Neuronal stem cell (in vitro differentiated cells): ENCODE data around the gene CACNA1I.
A peak's percentile ranks its signal among the peaks of the same experiment; 100 is the strongest.

Source experiments
- DNase-seq: peaks from one replicate; pipeline ENCODE4 v3.0.0-alpha.2; 2013; ENCODE audit warnings: low spot score
- H2AFZ ChIP-seq: one replicate; pipeline ENCODE4 v1.6.1; 2013; ENCODE audit warnings: mild to moderate bottlenecking, low read length, inconsistent platforms
- H2AK5ac ChIP-seq: 2 replicates; pipeline ENCODE4 v1.6.1; 2013; ENCODE audit warnings: low read depth, mild to moderate bottlenecking, inconsistent platforms, low read length, moderate library complexity, mixed read lengths
- H2BK120ac ChIP-seq: 2 replicates; pipeline ENCODE4 v1.6.1; 2013; ENCODE audit warnings: low read depth, mild to moderate bottlenecking, inconsistent platforms, low read length, moderate library complexity, mixed read lengths
- H2BK12ac ChIP-seq: one replicate; pipeline ENCODE4 v1.6.1; 2013; ENCODE audit warnings: low read length, inconsistent platforms
- H2BK15ac ChIP-seq: 2 replicates; pipeline ENCODE4 v1.6.1; 2013; ENCODE audit warnings: mild to moderate bottlenecking, low read length, inconsistent platforms, mixed read lengths
- H2BK5ac ChIP-seq: one replicate; pipeline ENCODE4 v1.6.1; 2013; ENCODE audit warnings: inconsistent platforms, mild to moderate bottlenecking, low read length, moderate library complexity
- H3K14ac ChIP-seq: one replicate; pipeline ENCODE4 v1.6.1; 2013; ENCODE audit warnings: low read length, inconsistent platforms
- H3K18ac ChIP-seq: 2 replicates; pipeline ENCODE4 v1.6.1; 2013; ENCODE audit warnings: low read length, inconsistent platforms
- H3K23ac ChIP-seq: 2 replicates; pipeline ENCODE4 v1.6.1; 2013; ENCODE audit warnings: low read depth, mild to moderate bottlenecking, mixed read lengths, low read length, inconsistent platforms; ENCODE audit not compliant: poor library complexity
- H3K27ac ChIP-seq: replicated peaks from 3 replicates; pipeline ENCODE4 v1.5.1; 2013; ENCODE audit warnings: low read length, inconsistent platforms
- H3K27me3 ChIP-seq, 3 experiments: 2 replicates each; pipeline ENCODE4 v1.6.1; 2013; ENCODE audit warnings: low read length in 3 of 3, mild to moderate bottlenecking in 2 of 3, inconsistent platforms in 1 of 3, low read depth in 1 of 3, mixed read lengths in 1 of 3, moderate library complexity in 1 of 3; ENCODE audit not compliant: control insufficient read depth in 3 of 3, insufficient read depth in 3 of 3
- H3K36me3 ChIP-seq, 2 donors: replicated peaks in 1 of 2; 2 replicates each; pipeline ENCODE4 v1.6.1; 2013; ENCODE audit warnings: low read length in 2 of 2; ENCODE audit not compliant: control insufficient read depth in 2 of 2, insufficient read depth in 2 of 2
- H3K4ac ChIP-seq: 2 replicates; pipeline ENCODE4 v1.6.1; 2013; ENCODE audit warnings: inconsistent platforms, mild to moderate bottlenecking, low read length, moderate library complexity
- H3K4me1 ChIP-seq, 2 donors: 1 replicate in 1 of 2; 2 replicates in 1 of 2; pipeline ENCODE4 v1.6.1; 2013; ENCODE audit warnings: low read length in 2 of 2, low read depth in 1 of 2; ENCODE audit not compliant: control insufficient read depth in 2 of 2, insufficient read depth in 1 of 2
- H3K4me2 ChIP-seq: one replicate; pipeline ENCODE4 v1.6.1; 2013; ENCODE audit warnings: mild to moderate bottlenecking, low read length, inconsistent platforms; ENCODE audit not compliant: insufficient read depth, poor library complexity, severe bottlenecking
- H3K4me3 ChIP-seq, 2 donors: 2 replicates each; pipeline ENCODE4 v1.5.1; 2013; ENCODE audit warnings: low read length in 2 of 2, mild to moderate bottlenecking in 2 of 2, inconsistent platforms in 1 of 2, moderate library complexity in 1 of 2
- H3K79me1 ChIP-seq: one replicate; pipeline ENCODE4 v1.6.1; 2013; ENCODE audit warnings: low read depth, mild to moderate bottlenecking, inconsistent platforms, low read length, moderate library complexity
- H3K9ac ChIP-seq: one replicate; pipeline ENCODE4 v1.6.1; 2013; ENCODE audit warnings: mild to moderate bottlenecking, low read depth, low read length, inconsistent platforms; ENCODE audit not compliant: poor library complexity
- H3K9me3 ChIP-seq, 2 donors: replicated peaks in 1 of 2; 2 replicates each; pipeline versions ENCODE3 to v1.6.1; 2013; ENCODE audit warnings: low read length in 2 of 2, mild to moderate bottlenecking in 2 of 2, inconsistent platforms in 1 of 2, low read depth in 1 of 2, mixed read lengths in 1 of 2, moderate library complexity in 1 of 2; ENCODE audit not compliant: control insufficient read depth in 2 of 2, insufficient read depth in 1 of 2
- H4K8ac ChIP-seq: one replicate; pipeline ENCODE4 v1.6.1; 2013; ENCODE audit warnings: low read depth, mild to moderate bottlenecking, inconsistent platforms, low read length, moderate library complexity
- H4K91ac ChIP-seq: one replicate; pipeline ENCODE4 v1.6.1; 2013; ENCODE audit warnings: low read length, low read depth, mild to moderate bottlenecking, inconsistent platforms; ENCODE audit not compliant: poor library complexity
- WGBS, 2 donors: extraction: QIAGEN DNeasy Blood & Tissue Kit; methylation state at CpG; one replicate each; pipeline ENCODE4 v1.1.7; 2013; ENCODE audit warnings: missing lambda C conversion rate in 2 of 2, mixed read lengths in 1 of 2; ENCODE audit not compliant: insufficient read length in 2 of 2, insufficient replicate concordance in 1 of 2; ENCODE audit errors: extremely low coverage in 2 of 2; 5-methylcytosine and 5-hydroxymethylcytosine counted together

CACNA1I gene

DNA sequence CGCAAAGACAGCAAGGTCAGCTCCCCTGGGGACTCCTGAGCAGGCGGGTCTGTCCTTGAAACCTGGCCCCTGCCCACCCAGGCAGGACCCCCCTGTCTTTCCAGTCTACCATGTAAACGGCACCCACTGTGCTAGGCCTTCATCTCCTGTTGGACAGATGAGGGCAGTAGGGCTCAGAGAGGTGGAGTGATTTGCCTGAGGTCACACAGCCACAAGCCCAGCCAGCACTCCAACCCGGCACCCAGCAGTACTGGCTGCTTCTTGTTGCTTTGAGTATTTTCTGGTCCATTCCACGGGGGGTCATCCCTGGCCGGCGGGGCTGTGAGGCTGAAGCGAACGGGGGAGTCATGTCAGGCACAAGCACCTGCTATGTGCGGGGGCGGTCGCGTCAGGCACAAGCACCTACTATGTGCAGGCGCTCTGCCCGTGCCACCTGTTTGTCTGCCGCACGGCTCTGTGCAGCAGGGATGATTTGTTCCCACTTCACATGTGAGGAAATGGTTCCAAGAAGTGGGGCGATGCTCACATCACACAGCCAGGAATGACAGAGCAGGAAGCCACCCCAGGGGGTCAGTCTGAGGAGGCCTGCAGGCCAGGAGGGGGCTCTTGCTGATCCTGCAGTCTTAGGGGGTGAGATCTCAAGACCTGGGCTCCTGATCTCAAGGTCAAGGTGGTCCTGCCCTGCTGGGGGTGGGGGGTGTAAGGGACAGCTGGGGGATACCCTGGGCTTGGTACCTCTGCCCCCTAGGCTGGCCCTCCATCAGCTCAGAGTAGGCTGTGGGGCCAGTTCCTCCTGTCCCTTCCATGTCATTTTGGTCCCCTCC lies 110.7 kb downstream of the CACNA1I start:
- H2BK12ac ChIP-seq: no peak overlapping the region

DNA sequence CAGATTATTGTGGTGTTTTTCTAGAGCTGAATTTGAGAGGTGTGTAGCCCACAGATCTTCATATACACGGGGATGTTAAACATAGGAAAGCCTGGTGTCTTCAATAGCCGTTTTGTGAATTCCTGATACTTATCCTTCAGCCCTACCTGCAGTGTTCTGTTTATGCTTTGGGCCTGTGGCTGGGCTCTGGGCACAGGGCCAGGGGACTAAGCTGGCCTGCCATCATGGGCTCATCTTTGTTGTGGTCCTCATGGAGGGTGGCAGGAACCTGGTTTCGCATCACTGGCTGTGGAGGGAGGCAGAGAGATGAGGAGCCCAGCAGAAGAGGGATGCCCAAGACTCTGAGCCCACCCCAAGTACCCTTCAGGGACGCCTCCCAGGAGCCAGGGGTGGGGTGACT lies 112.4 kb downstream of the CACNA1I start:
- WGBS, 2 donors: no CpG with 5 or more reads among the region's 4 CpGs
- H2BK5ac ChIP-seq: no peak overlapping the region
- H3K79me1 ChIP-seq: no peaks in the 10 kb centered on the region
- peaks cover 0 to 1% of the 10 kb centered on the region in 2 donors for H3K4me1 ChIP-seq
- H2BK120ac ChIP-seq: no peak overlapping the region
- H3K27me3 ChIP-seq: no peaks in the 10 kb centered on the region
- no peak overlapping the region for H2AFZ ChIP-seq
- DNase-seq: no peak
- H3K4me2 ChIP-seq: no peak overlapping the region
- H4K91ac ChIP-seq: no peak overlapping the region
- no peak overlapping the region for H3K14ac ChIP-seq
- no peaks in the 10 kb centered on the region for H3K9me3 ChIP-seq
- H2BK15ac ChIP-seq: no peak overlapping the region
- no peak overlapping the region for H3K4ac ChIP-seq
- no peak overlapping the region for H3K23ac ChIP-seq
- peak overlapping the region in 1 of 2 donors; percentile 49 for H3K4me3 ChIP-seq
- H4K8ac ChIP-seq: no peak overlapping the region
- H3K18ac ChIP-seq: no peak overlapping the region
- no peak overlapping the region for H3K27ac ChIP-seq
- no peak overlapping the region for H2AK5ac ChIP-seq
- no peak overlapping the region for H2BK12ac ChIP-seq
- no peak overlapping the region for H3K9ac ChIP-seq
- H3K36me3 ChIP-seq: no peaks in the 10 kb centered on the region

More for the DNA sequence above, 110.7 kb downstream of the CACNA1I start:
- Histone ChIP-seq H4K8ac (no peak overlapping the region), H3K4me2 (no peak overlapping the region), H3K23ac (peak overlapping the region; percentile 70), H3K4me3 (no peak overlapping the region), H3K4me1 (peaks cover 0 to 1% of the 10 kb centered on the region in 2 donors), H2BK5ac (peak overlapping the region; percentile 68), H4K91ac (no peak overlapping the region), H2BK120ac (no peak overlapping the region), H3K36me3 (no peaks in the 10 kb centered on the region), H2BK15ac (no peak overlapping the region), H3K27ac (no peak overlapping the region), H3K18ac (peak overlapping the region; percentile 67), H3K9me3 (no peaks in the 10 kb centered on the region), H3K4ac (no peak overlapping the region), H2AK5ac (peak overlapping the region; percentile 86), H3K79me1 (no peaks in the 10 kb centered on the region), H3K27me3 (peaks cover 0 to 7% (median 0%) of the 10 kb centered on the region in 3 experiments), H3K9ac (no peak overlapping the region), H2AFZ (no peak overlapping the region), H3K14ac (no peak overlapping the region)
- DNase-seq: no peak
- no CpG with 5 or more reads among the region's 18 CpGs for WGBS, 2 donors

DNA sequence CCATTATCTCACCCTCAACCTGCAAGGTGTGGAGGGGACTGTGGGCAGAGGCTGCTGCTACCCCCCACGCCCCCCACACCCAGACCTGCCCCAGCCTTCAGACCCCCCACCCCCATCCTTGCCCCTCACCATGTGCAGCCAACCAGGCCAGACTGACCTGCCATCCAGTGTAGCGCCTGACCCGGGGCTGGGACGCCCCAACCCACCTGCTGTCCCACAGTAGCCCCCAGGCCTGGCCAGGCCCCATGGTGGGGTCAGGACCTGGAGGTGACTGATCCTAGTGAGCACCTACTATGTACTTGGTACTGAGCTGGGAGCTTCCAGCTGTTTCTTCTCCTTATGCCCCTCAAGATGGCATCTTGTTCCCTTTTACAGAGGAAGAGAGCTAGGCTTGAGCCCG lies 113.1 kb downstream of the CACNA1I start:
- Histone ChIP-seq H3K18ac (no peak overlapping the region), H3K79me1 (no peaks in the 10 kb centered on the region), H2AK5ac (peak overlapping the region; percentile 84), H3K4ac (no peak overlapping the region), H3K9me3 (no peaks in the 10 kb centered on the region), H2BK12ac (peak overlapping the region; percentile 84), H3K14ac (no peak overlapping the region), H2BK15ac (no peak overlapping the region), H2AFZ (no peak overlapping the region), H2BK5ac (no peak overlapping the region), H3K27ac (no peak overlapping the region), H3K9ac (no peak overlapping the region), H4K91ac (no peak overlapping the region), H3K23ac (no peak overlapping the region), H3K4me1 (peaks cover 0 to 1% of the 10 kb centered on the region in 2 donors), H2BK120ac (no peak overlapping the region), H3K36me3 (no peaks in the 10 kb centered on the region), H3K27me3 (peaks cover 0 to 2% (median 0%) of the 10 kb centered on the region in 3 experiments), H4K8ac (no peak overlapping the region), H3K4me2 (no peak overlapping the region), H3K4me3 (no peak overlapping the region)
- no CpG with 5 or more reads among the region's 5 CpGs for WGBS, 2 donors
- no peak for DNase-seq

DNA sequence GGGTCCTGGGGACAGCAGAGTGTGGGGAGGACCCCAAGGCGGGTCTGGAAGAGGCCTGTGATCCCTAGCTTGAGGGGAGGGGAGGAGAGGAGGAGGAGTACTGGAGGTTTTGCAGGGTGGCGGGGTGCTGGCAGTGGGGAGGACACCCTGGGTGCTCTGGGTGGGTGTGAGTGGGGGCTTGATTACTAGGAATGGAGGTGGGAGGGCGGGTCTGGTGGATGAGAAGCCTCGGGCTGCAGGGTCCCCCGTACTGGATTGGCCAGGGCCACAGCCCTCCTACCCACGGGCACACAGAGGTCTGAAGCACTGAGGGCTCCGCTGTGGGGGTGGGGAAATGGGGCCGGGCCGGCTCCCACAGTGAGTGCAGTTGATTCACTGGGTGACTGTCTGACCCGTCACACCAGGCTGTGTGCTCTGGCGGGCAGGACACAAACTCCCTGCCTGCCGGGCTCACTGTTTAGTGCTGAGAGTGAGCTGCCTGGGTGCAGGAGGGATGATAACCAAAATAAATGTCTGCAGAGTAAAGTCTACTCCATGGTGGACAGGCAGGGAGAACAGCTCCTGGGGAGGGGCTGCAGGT lies 114.2 kb downstream of the CACNA1I start:
- H3K9me3 ChIP-seq: no peaks in the 10 kb centered on the region
- no peak overlapping the region for H3K4me3 ChIP-seq

More for the DNA sequence above, 114.2 kb downstream of the CACNA1I start:
- no peaks in the 10 kb centered on the region for H3K79me1 ChIP-seq
- no peak overlapping the region for H2AFZ ChIP-seq
- no peak overlapping the region for H2BK5ac ChIP-seq
- no peak overlapping the region for H2BK120ac ChIP-seq
- H3K18ac ChIP-seq: peak overlapping the region; percentile 62
- peak overlapping the region; percentile 80 for H2BK12ac ChIP-seq
- no peaks in the 10 kb centered on the region for H3K36me3 ChIP-seq
- H3K27ac ChIP-seq: no peak overlapping the region
- peaks cover 0 to 6% of the 10 kb centered on the region in 2 donors for H3K4me1 ChIP-seq
- no peak overlapping the region for H3K4me2 ChIP-seq
- H3K14ac ChIP-seq: no peak overlapping the region
- H4K91ac ChIP-seq: no peak overlapping the region
- H2BK15ac ChIP-seq: no peak overlapping the region
- no peak overlapping the region for H4K8ac ChIP-seq
- H3K23ac ChIP-seq: peak overlapping the region; percentile 49
- peak overlapping the region; percentile 84 for H2AK5ac ChIP-seq
- no peak for DNase-seq
- WGBS, 2 donors: no CpG with 5 or more reads among the region's 12 CpGs
- H3K4ac ChIP-seq: peak overlapping the region; percentile 71
- peaks cover 0 to 6% (median 0%) of the 10 kb centered on the region in 3 experiments for H3K27me3 ChIP-seq
- H3K9ac ChIP-seq: peak overlapping the region; percentile 56
